ENCODE measurements around the gene PLVAP.

Gene PLVAP

DNA sequence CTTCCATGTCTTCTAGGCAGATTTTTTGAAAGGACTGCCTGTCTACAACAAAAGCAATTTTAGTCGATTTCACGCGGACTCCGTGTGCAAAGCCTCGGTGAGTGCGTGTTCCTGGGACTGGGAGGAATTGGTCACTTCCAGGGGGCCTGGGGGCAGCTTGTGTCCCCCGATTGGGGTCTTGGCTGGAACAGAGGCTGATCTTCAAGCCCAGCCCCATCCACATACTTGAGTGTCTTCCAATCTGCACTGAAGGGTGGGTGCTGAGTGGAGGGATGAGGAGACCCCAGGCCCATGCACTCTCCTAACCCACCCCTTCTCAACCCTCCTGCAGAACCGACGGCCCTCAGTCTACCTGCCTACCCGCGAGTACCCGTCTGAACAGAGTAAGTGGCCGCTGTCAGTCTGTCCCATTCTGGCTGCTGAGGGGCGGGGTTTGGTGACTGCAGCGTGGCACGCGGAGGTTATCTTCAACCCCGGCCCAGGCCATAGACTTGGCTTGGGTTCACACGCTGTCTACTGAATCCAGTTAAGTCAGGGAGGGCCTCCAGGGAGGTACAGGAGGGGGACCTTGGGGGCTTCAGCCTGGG lies 63.0 kb downstream of the PLVAP start:
- H3K79me1 ChIP-seq (ENCODE audit: low read length), result peaks cover 17% of the 10 kb centered on the region
- H3K4me2 ChIP-seq (ENCODE audit: low read length), result no peak overlapping the region
- no peak overlapping the region for H3K4ac ChIP-seq (ENCODE audit: low read depth, low read length)
- peaks cover 6% of the 10 kb centered on the region for H3K36me3 ChIP-seq (ENCODE audit: control insufficient read depth, insufficient read depth, low read length)
- no peak overlapping the region for H4K8ac ChIP-seq (ENCODE audit: low read depth, low read length)
- no peak overlapping the region for H2AK5ac ChIP-seq (ENCODE audit: low read length)
- no peak overlapping the region for H3K23ac ChIP-seq (ENCODE audit: low read length)
- no peak overlapping the region for H3K4me3 ChIP-seq (ENCODE audit: low read length)
- no peak overlapping the region for H2BK5ac ChIP-seq (ENCODE audit: low read length)
- H3K4me1 ChIP-seq (ENCODE audit: control insufficient read depth, low read depth, low read length), result peaks cover 2% of the 10 kb centered on the region
- no peak overlapping the region for H2BK120ac ChIP-seq (ENCODE audit: low read depth, low read length)
- no peak overlapping the region for H3K56ac ChIP-seq (ENCODE audit: low read length)
- H3K27ac ChIP-seq (ENCODE audit: low read depth, low read length), result no peak overlapping the region
- H3K79me2 ChIP-seq (ENCODE audit: control insufficient read depth, insufficient read depth, low read length), result peaks cover 22% of the 10 kb centered on the region
- no peaks in the 10 kb centered on the region for H3K27me3 ChIP-seq (ENCODE audit: insufficient read depth, low read length, poor library complexity)
- no peak overlapping the region for H3K18ac ChIP-seq (ENCODE audit: low read length)
- no peak overlapping the region for H2BK15ac ChIP-seq (replicated peaks; ENCODE audit: low read depth)
- no peak overlapping the region for H4K5ac ChIP-seq (ENCODE audit: low read length)
- H3K9ac ChIP-seq (ENCODE audit: low read length), result no peak overlapping the region
- WGBS (ENCODE audit: extremely low coverage, insufficient coverage, low lambda C conversion rate), result no CpG with 5 or more reads among the region's 19 CpGs
- DNase-seq, result no peak

- H2BK15ac ChIP-seq (replicated peaks; ENCODE audit: low read depth), result no peak overlapping the region
- no peak overlapping the region for H3K56ac ChIP-seq (ENCODE audit: low read length)
- H3K4me3 ChIP-seq (ENCODE audit: low read length), result no peak overlapping the region
- H3K9ac ChIP-seq (ENCODE audit: low read length), result no peak overlapping the region
- no peak overlapping the region for H4K8ac ChIP-seq (ENCODE audit: low read depth, low read length)
- H3K4me2 ChIP-seq (ENCODE audit: low read length), result no peak overlapping the region
- H4K5ac ChIP-seq (ENCODE audit: low read length), result no peak overlapping the region
- peaks cover 2% of the 10 kb centered on the region for H3K4me1 ChIP-seq (ENCODE audit: control insufficient read depth, low read depth, low read length)
- no peak overlapping the region for H2BK5ac ChIP-seq (ENCODE audit: low read length)
- no peak overlapping the region for H2BK120ac ChIP-seq (ENCODE audit: low read depth, low read length)
- WGBS (ENCODE audit: extremely low coverage, insufficient coverage, low lambda C conversion rate), result no CpG with 5 or more reads among the region's 20 CpGs
- H3K23ac ChIP-seq (ENCODE audit: low read length), result no peak overlapping the region
- peaks cover 6% of the 10 kb centered on the region for H3K36me3 ChIP-seq (ENCODE audit: control insufficient read depth, insufficient read depth, low read length)
- H3K79me2 ChIP-seq (ENCODE audit: control insufficient read depth, insufficient read depth, low read length), result peaks cover 22% of the 10 kb centered on the region
- H3K27ac ChIP-seq (ENCODE audit: low read depth, low read length), result no peak overlapping the region
- DNase-seq, result no peak
- H3K4ac ChIP-seq (ENCODE audit: low read depth, low read length), result no peak overlapping the region
- peaks cover 17% of the 10 kb centered on the region for H3K79me1 ChIP-seq (ENCODE audit: low read length)
- no peak overlapping the region for H3K18ac ChIP-seq (ENCODE audit: low read length)
- no peak overlapping the region for H2AK5ac ChIP-seq (ENCODE audit: low read length)
- H3K27me3 ChIP-seq (ENCODE audit: insufficient read depth, low read length, poor library complexity), result no peaks in the 10 kb centered on the region
Observed at GRCh38 chr19:17312189-17313113, 64.7 kb downstream of the PLVAP start.

DNA sequence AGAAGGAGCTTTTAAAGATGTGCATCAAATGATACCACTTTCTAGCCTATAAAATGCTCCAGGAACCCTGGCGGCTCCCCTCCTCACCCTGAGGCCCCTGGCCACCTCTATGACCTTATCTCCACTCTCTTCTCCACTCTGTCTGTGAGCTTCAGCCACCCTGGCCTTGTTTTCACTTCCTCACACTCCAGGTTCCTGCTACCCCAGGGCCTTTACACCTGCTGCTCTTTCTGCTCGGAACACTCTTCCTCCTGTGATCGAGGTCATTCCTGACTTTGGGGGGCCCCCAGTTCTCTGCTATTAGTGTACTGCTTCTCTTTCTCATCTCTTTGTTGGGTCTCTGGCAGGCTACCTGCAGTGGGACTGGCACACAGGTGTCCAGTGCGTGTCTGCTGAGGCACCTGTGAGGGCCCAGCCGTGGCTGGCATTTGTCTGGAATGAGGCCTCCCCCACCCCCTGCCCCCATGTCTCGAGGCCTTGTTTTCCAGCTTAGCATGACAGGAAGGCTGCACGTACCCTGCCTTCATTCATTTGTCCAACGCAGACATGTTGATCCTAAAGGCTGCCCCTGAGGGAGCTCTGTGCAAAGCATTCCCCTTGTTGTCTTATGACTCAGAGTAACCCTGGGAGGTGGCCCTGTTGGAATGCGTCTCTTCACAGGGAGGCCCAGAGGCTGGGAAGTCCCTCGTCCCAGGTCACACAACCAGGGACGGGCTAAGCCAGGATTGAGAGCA lies 65.5 kb downstream of the PLVAP start:
- peak; percentile 77 for DNase-seq
- no peaks in the 10 kb centered on the region for H3K27me3 ChIP-seq (ENCODE audit: insufficient read depth, low read length, poor library complexity)
- no peak overlapping the region for H3K9ac ChIP-seq (ENCODE audit: low read length)
- H3K79me2 ChIP-seq (ENCODE audit: control insufficient read depth, insufficient read depth, low read length), result peaks cover 22% of the 10 kb centered on the region
- no peak overlapping the region for H3K4ac ChIP-seq (ENCODE audit: low read depth, low read length)
- H3K4me1 ChIP-seq (ENCODE audit: control insufficient read depth, low read depth, low read length), result peaks cover 2% of the 10 kb centered on the region
- no peak overlapping the region for H3K56ac ChIP-seq (ENCODE audit: low read length)
- H2AK5ac ChIP-seq (ENCODE audit: low read length), result no peak overlapping the region
- peaks cover 6% of the 10 kb centered on the region for H3K36me3 ChIP-seq (ENCODE audit: control insufficient read depth, insufficient read depth, low read length)
- H3K23ac ChIP-seq (ENCODE audit: low read length), result no peak overlapping the region
- H3K27ac ChIP-seq (ENCODE audit: low read depth, low read length), result no peak overlapping the region
- H2BK15ac ChIP-seq (replicated peaks; ENCODE audit: low read depth), result no peak overlapping the region
- no peak overlapping the region for H2BK5ac ChIP-seq (ENCODE audit: low read length)
- H3K79me1 ChIP-seq (ENCODE audit: low read length), result peaks cover 17% of the 10 kb centered on the region
- no CpG with 5 or more reads among the region's 11 CpGs for WGBS (ENCODE audit: extremely low coverage, insufficient coverage, low lambda C conversion rate)
- no peak overlapping the region for H3K4me3 ChIP-seq (ENCODE audit: low read length)
- H4K5ac ChIP-seq (ENCODE audit: low read length), result no peak overlapping the region
- H2BK120ac ChIP-seq (ENCODE audit: low read depth, low read length), result no peak overlapping the region
- H3K4me2 ChIP-seq (ENCODE audit: low read length), result no peak overlapping the region
- no peak overlapping the region for H3K18ac ChIP-seq (ENCODE audit: low read length)
- no peak overlapping the region for H4K8ac ChIP-seq (ENCODE audit: low read depth, low read length)

- Histone ChIP-seq H3K36me3 (ENCODE audit: control insufficient read depth, insufficient read depth, low read length) (peaks cover 3% of the 10 kb centered on the region), H3K27me3 (ENCODE audit: insufficient read depth, low read length, poor library complexity) (no peaks in the 10 kb centered on the region), H3K18ac (ENCODE audit: low read length) (peak overlapping the region; percentile 44), H3K56ac (ENCODE audit: low read length) (peak overlapping the region; percentile 96), H3K79me1 (ENCODE audit: low read length) (peaks cover 17% of the 10 kb centered on the region), H2BK120ac (ENCODE audit: low read depth, low read length) (no peak overlapping the region), H3K4me2 (ENCODE audit: low read length) (peak overlapping the region; percentile 77), H2AK5ac (ENCODE audit: low read length) (no peak overlapping the region), H4K8ac (ENCODE audit: low read depth, low read length) (no peak overlapping the region), H3K4me1 (ENCODE audit: control insufficient read depth, low read depth, low read length) (peaks cover 2% of the 10 kb centered on the region), H3K4me3 (ENCODE audit: low read length) (peak overlapping the region; percentile 57), H3K9ac (ENCODE audit: low read length) (peak overlapping the region; percentile 90), H3K23ac (ENCODE audit: low read length) (no peak overlapping the region), H3K27ac (ENCODE audit: low read depth, low read length) (peak overlapping the region; percentile 24), H2BK5ac (ENCODE audit: low read length) (peak overlapping the region; percentile 19), H2BK15ac (replicated peaks; ENCODE audit: low read depth) (no peak overlapping the region), H3K4ac (ENCODE audit: low read depth, low read length) (no peak overlapping the region), H4K5ac (ENCODE audit: low read length) (no peak overlapping the region), H3K79me2 (ENCODE audit: control insufficient read depth, insufficient read depth, low read length) (peaks cover 22% of the 10 kb centered on the region)
- no peak for DNase-seq
- no CpG with 5 or more reads among the region's 23 CpGs for WGBS (ENCODE audit: extremely low coverage, insufficient coverage, low lambda C conversion rate)
Observed at GRCh38 chr19:17309965-17310461, 67.1 kb downstream of the PLVAP start.

- Histone ChIP-seq H3K27ac (ENCODE audit: low read depth, low read length) (peak within 1 kb of the TSS; percentile 51), H3K4ac (ENCODE audit: low read depth, low read length) (no peak within 1 kb of the TSS)
Observed at GRCh38 chr19:17309198-17309964, 67.8 kb downstream of the PLVAP start, which contains the start of gene DDA1. DDA1 (plus strand) TSS chr19:17309563; CDS start chr19:17309655, 92 bp downstream.

More at GRCh38 chr19:17309198-17309964, 67.8 kb downstream of the PLVAP start, which contains the start of gene DDA1:
- Histone ChIP-seq H2BK120ac (ENCODE audit: low read depth, low read length) (no peak within 1 kb of the TSS), H3K79me1 (ENCODE audit: low read length) (peaks cover 17% of the 10 kb centered on the region), H4K5ac (ENCODE audit: low read length) (no peak within 1 kb of the TSS), H2BK15ac (replicated peaks; ENCODE audit: low read depth) (no peak within 1 kb of the TSS), H3K27me3 (ENCODE audit: insufficient read depth, low read length, poor library complexity) (no peaks in the 10 kb centered on the region), H3K9ac (ENCODE audit: low read length) (peak within 1 kb of the TSS; percentile 90), H3K4me1 (ENCODE audit: control insufficient read depth, low read depth, low read length) (peaks cover 3% of the 10 kb centered on the region), H4K8ac (ENCODE audit: low read depth, low read length) (no peak within 1 kb of the TSS), H2AK5ac (ENCODE audit: low read length) (no peak within 1 kb of the TSS), H3K23ac (ENCODE audit: low read length) (no peak within 1 kb of the TSS), H3K4me2 (ENCODE audit: low read length) (peak within 1 kb of the TSS; percentile 77), H3K56ac (ENCODE audit: low read length) (peak within 1 kb of the TSS; percentile 96), H3K79me2 (ENCODE audit: control insufficient read depth, insufficient read depth, low read length) (peaks cover 22% of the 10 kb centered on the region), H2BK5ac (ENCODE audit: low read length) (peak within 1 kb of the TSS; percentile 19), H3K4me3 (ENCODE audit: low read length) (peak within 1 kb of the TSS; percentile 57), H3K18ac (ENCODE audit: low read length) (peak within 1 kb of the TSS; percentile 44), H3K36me3 (ENCODE audit: control insufficient read depth, insufficient read depth, low read length) (no peaks in the 10 kb centered on the region)
- WGBS (ENCODE audit: extremely low coverage, insufficient coverage, low lambda C conversion rate), result no CpG with 5 or more reads among the region's 46 CpGs
- peak; percentile 100 for DNase-seq
